HepG2 (cell line): ENCODE data around the gene JAZF1. TPM values are rescaled to one million over a fixed set of nuclear protein-coding genes. Genes with fewer than 3 reads are reported as not detected.

Source experiments
- ATAC-seq: fragments of 200-7000 bp; cut with Tn5 transposase; 3 replicates; pipeline ENCODE4 v1.9.1; 2020; ENCODE audit warnings: mild to moderate bottlenecking, moderate library complexity
- BruUV-seq: library from RNA; stranded (reverse); fragments of 400-500 nt; replicated peaks from 2 replicates; lab custom pipeline; 2021; lab: Mats Ljungman, UMichigan
- CTCF ChIA-PET: fragments of 300-600 bp; formaldehyde crosslinking; extraction: SDS; loops from one replicate; lab custom pipeline; 2021; ENCODE audit warnings: low total read pairs, inconsistent platforms, low intra/inter-chr PET ratio; lab: Yijun Ruan, JAX
- POLR2A ChIA-PET: fragments of 350-600 bp; sonication (Branson Sonifier 250); formaldehyde crosslinking; loops from one replicate; lab custom pipeline; 2020; ENCODE audit warnings: antibody characterized with exemption, inconsistent platforms; lab: Yijun Ruan, JAX
- DNase-seq: peaks from one replicate; pipeline ENCODE4 v3.0.0-alpha.2; 2015; ENCODE audit warnings: low spot score
- FAIRE-seq: peaks from 3 replicates; lab custom pipeline; 2011; peaks lifted over from hg19 to GRCh38; lab: Jason Lieb, UNC
- H2AFZ ChIP-seq: one replicate; pipeline ENCODE4 v1.6.1; 2011; ENCODE audit warnings: low read length, inconsistent platforms
- H3K27ac ChIP-seq: fragments of 300-600 bp; 3 replicates; pipeline ENCODE4 v1.8.0; 2011; ENCODE audit warnings: mixed run types, mild to moderate bottlenecking, mixed read lengths, low read length, inconsistent platforms; ENCODE audit not compliant: insufficient read depth; ENCODE audit errors: extremely low read length
- H3K27me3 ChIP-seq, 2 experiments: fragments of 200-600 bp in 1 of 2; 2 replicates in 1 of 2; 3 replicates in 1 of 2; pipeline versions ENCODE4 v1.6.0 to v1.8.0; 2011; ENCODE audit warnings: low read length in 2 of 2, mild to moderate bottlenecking in 2 of 2, moderate library complexity in 2 of 2, inconsistent platforms in 1 of 2; ENCODE audit not compliant: insufficient read depth in 2 of 2, control insufficient read depth in 1 of 2
- H3K36me3 ChIP-seq, 2 experiments: fragments of 200-600 bp in 1 of 2; replicated peaks in 1 of 2; 2 replicates in 1 of 2; 3 replicates in 1 of 2; pipeline versions ENCODE4 v1.5.1 to v1.8.0; 2011; ENCODE audit warnings: low read length in 2 of 2, inconsistent platforms in 1 of 2; ENCODE audit not compliant: insufficient read depth in 2 of 2, control insufficient read depth in 1 of 2
- H3K4me1 ChIP-seq: 2 replicates; pipeline ENCODE4 v1.5.1; 2012; ENCODE audit warnings: low read length, inconsistent platforms; ENCODE audit not compliant: insufficient read depth
- H3K4me2 ChIP-seq: 2 replicates; pipeline ENCODE4 v1.6.0; 2011; ENCODE audit warnings: low read depth, low read length, inconsistent platforms
- H3K4me3 ChIP-seq, 3 experiments: fragments of 200-600 bp in 1 of 3; sonication (generic), shearing (Covaris generic) in 1 of 3; replicated peaks in 1 of 3; 2 replicates each; pipeline ENCODE4 v1.5.1; 2011 to 2016; ENCODE audit warnings: low read length in 3 of 3, inconsistent platforms in 2 of 3, low read depth in 2 of 3, mild to moderate bottlenecking in 2 of 3, control low read depth in 1 of 3, mixed read lengths in 1 of 3; ENCODE audit not compliant: insufficient read depth in 1 of 3
- H3K79me2 ChIP-seq: one replicate; pipeline ENCODE4 v1.6.1; 2011; ENCODE audit warnings: low read length, inconsistent platforms; ENCODE audit not compliant: insufficient read depth
- H3K9ac ChIP-seq: 2 replicates; pipeline ENCODE4 v1.6.0; 2011; ENCODE audit warnings: mild to moderate bottlenecking, low read depth, low read length, inconsistent platforms; ENCODE audit not compliant: insufficient read depth
- H3K9me3 ChIP-seq: 2 replicates; pipeline ENCODE4 v1.5.1; 2012; ENCODE audit warnings: mild to moderate bottlenecking, low read length
- H4K20me1 ChIP-seq: 2 replicates; pipeline ENCODE4 v1.6.0; 2011; ENCODE audit warnings: inconsistent platforms, mild to moderate bottlenecking, low read length, moderate library complexity; ENCODE audit not compliant: insufficient read depth
- CEBPG ChIP-seq: IDR thresholded peaks from 2 replicates; pipeline ENCODE4 v1.6.1; 2016
- CREM ChIP-seq, 2 experiments: sonication (generic) in 1 of 2; formaldehyde crosslinking in 1 of 2; IDR thresholded peaks; 2 replicates each; pipeline versions ENCODE4 v1.4.0 to v1.6.1; 2016 to 2020; ENCODE audit warnings: antibody characterized with exemption in 1 of 2, mild to moderate bottlenecking in 1 of 2, missing genetic modification reagents in 1 of 2
- FOXP4 ChIP-seq: sonication (generic); formaldehyde crosslinking; IDR thresholded peaks from 2 replicates; pipeline ENCODE4 v1.4.0; 2020; ENCODE audit warnings: missing genetic modification reagents
- GABPB1 ChIP-seq: IDR thresholded peaks from 2 replicates; pipeline ENCODE4 v1.6.1; 2016; ENCODE audit warnings: mild to moderate bottlenecking, missing genetic modification reagents, moderate library complexity, missing compliant biosample characterization
- GATAD1 ChIP-seq: IDR thresholded peaks from 2 replicates; pipeline ENCODE4 v1.6.1; 2016; ENCODE audit warnings: missing genetic modification reagents, missing compliant biosample characterization
- HMGXB3 ChIP-seq: sonication (generic); formaldehyde crosslinking; IDR thresholded peaks from 2 replicates; pipeline ENCODE4 v1.4.0; 2020; ENCODE audit warnings: missing genetic modification reagents, borderline replicate concordance
- SALL1 ChIP-seq: sonication (generic); formaldehyde crosslinking; IDR thresholded peaks from 2 replicates; pipeline ENCODE4 v1.8.0; 2022; ENCODE audit warnings: mild to moderate bottlenecking, missing genetic modification reagents
- SRSF1 ChIP-seq: fragments of 200-400 bp; formaldehyde crosslinking; optimal IDR thresholded peaks from 2 replicates; pipeline ENCODE3; 2017; ENCODE audit warnings: mild to moderate bottlenecking, low read depth, low read length, moderate library complexity
- ZNF30 ChIP-seq: sonication (generic); formaldehyde crosslinking; IDR thresholded peaks from 2 replicates; pipeline ENCODE4 v1.5.0; 2020; ENCODE audit warnings: mild to moderate bottlenecking, missing genetic modification reagents
- ZNF770 ChIP-seq: sonication (generic); formaldehyde crosslinking; IDR thresholded peaks from 2 replicates; pipeline ENCODE4 v1.5.0; 2020; ENCODE audit warnings: mild to moderate bottlenecking, missing genetic modification reagents
- WGBS: methylation state at CpG from one replicate; pipeline ENCODE4 v1.1.6; 2017; ENCODE audit warnings: low lambda C conversion rate; 5-methylcytosine and 5-hydroxymethylcytosine counted together
- in situ Hi-C: cut with HindIII; loops from 2 replicates; pipeline ENCODE4 v1.10.0; 2017; ENCODE audit warnings: low pct_unique_long_range_greater_than_20kb; ENCODE audit not compliant: extremely low pct_ligation_motif_present
- intact Hi-C: fragments of 100-400 bp; cut with micrococcal nuclease; formaldehyde crosslinking; loops from one replicate; pipeline ENCODE4 v1.10.0; 2022; ENCODE audit not compliant: unreplicated experiment
- polyA plus RNA-seq, 8 experiments: library from polyadenylated mRNA; depleted of rRNA in 3 of 8; stranded (reverse) in 7 of 8; unstranded in 1 of 8; fragments of >200 nt; fragmentation: Illumina TruSeq in 4 of 8; extraction: Trizol in 4 of 8; gene quantifications; 2 replicates each; pipeline versions ENCODE4 v1.2.1 to v1.2.3, GENCODE V29; 2011 to 2016; ENCODE audit warnings: low read depth in 4 of 8, missing spikeins in 1 of 8, mixed read lengths in 1 of 8; ENCODE audit not compliant: insufficient read depth in 1 of 8
- total RNA-seq, 5 experiments: library from RNA; depleted of rRNA; stranded (reverse); fragments of >200 nt; fragmentation: Illumina TruSeq; extraction: Trizol; gene quantifications; 2 replicates each; pipeline ENCODE4 v1.2.3, GENCODE V29; 2016; ENCODE audit warnings: low read depth in 1 of 5

JAZF1 gene
- total and polyA plus RNA-seq, 2 of the 13 experiments (the other 11 are each of a cell fraction or from before 2014, with no cell fraction given), result not detected

GRCh38 chr7:27992097-27992496, 188.5 kb downstream of the JAZF1 start:
- ChIA-PET CTCF (no interaction called here), POLR2A (no interaction called here)
- Histone ChIP-seq H4K20me1 (no peaks in the 10 kb centered on the region), H3K27ac (no peak overlapping the region), H3K36me3 (no peaks in the 10 kb centered on the region), H2AFZ (no peak overlapping the region), H3K9ac (no peak overlapping the region), H3K4me3 (no peak overlapping the region), H3K4me1 (no peaks in the 10 kb centered on the region), H3K27me3 (peaks cover 0 to 14% of the 10 kb centered on the region in 2 experiments; a peak in 2 of 5 replicates), H3K9me3 (no peaks in the 10 kb centered on the region), H3K4me2 (no peak overlapping the region), H3K79me2 (no peaks in the 10 kb centered on the region)
- no peak for FAIRE-seq
- BruUV-seq, result no TSS peak
- no peak for ATAC-seq
- TF ChIP-seq CREM (IDR thresholded peaks at IDR 0.05), result no peak
- no peak for TF ChIP-seq CREM (CRISPR knock-in tag; IDR thresholded peaks at IDR 0.05)
- no peak for TF ChIP-seq GATAD1
- in situ Hi-C loops, result no loop called here
- intact Hi-C loops, result no loop called here
- WGBS, result 25% methylated on average over 4 of the region's 4 CpGs
- no peak for DNase-seq

GRCh38 chr7:27991006-27991528, 189.5 kb downstream of the JAZF1 start:
- ATAC-seq, result no peak
- POLR2A ChIA-PET, result no interaction called here
- TF ChIP-seq ZNF30 (CRISPR knock-in tag) (no peak), HMGXB3 (CRISPR knock-in tag) (no peak), SRSF1 (no peak), FOXP4 (no peak), GABPB1 (CRISPR knock-in tag) (no peak), ZNF770 (no peak), SALL1 (no peak), CEBPG (CRISPR knock-in tag) (no peak)

More at GRCh38 chr7:27991006-27991528, 189.5 kb downstream of the JAZF1 start:
- CTCF ChIA-PET, result no interaction called here
- H3K4me2 ChIP-seq, result no peak overlapping the region
- in situ Hi-C loops, result no loop called here
- no peaks in the 10 kb centered on the region for H3K36me3 ChIP-seq
- intact Hi-C loops, result no loop called here
- no peaks in the 10 kb centered on the region for H4K20me1 ChIP-seq
- H3K9ac ChIP-seq, result no peak overlapping the region
- no peaks in the 10 kb centered on the region for H3K79me2 ChIP-seq
- no peak overlapping the region for H3K27ac ChIP-seq
- H3K9me3 ChIP-seq, result no peaks in the 10 kb centered on the region
- no peaks in the 10 kb centered on the region for H3K4me1 ChIP-seq
- FAIRE-seq (no peak), DNase-seq (no peak)
- H3K27me3 ChIP-seq, result peaks cover 0 to 14% of the 10 kb centered on the region in 2 experiments; a peak in 2 of 5 replicates
- no peak overlapping the region for H3K4me3 ChIP-seq
- BruUV-seq, result no TSS peak
- no peak overlapping the region for H2AFZ ChIP-seq
